Neural progenitor cell (in vitro differentiated cells): Measurements from ENCODE around the gene CRBN. TPM values are rescaled to one million over a fixed set of nuclear protein-coding genes. Genes with fewer than 3 reads are reported as not detected.

Source experiments
- DNase-seq: peaks from one replicate; pipeline ENCODE4 v3.0.0-alpha.2; 2016; ENCODE audit warnings: low spot score
- H2AFZ ChIP-seq: fragments of 200-600 bp; sonication (generic); replicated peaks from 2 replicates; pipeline ENCODE4 v1.6.1; 2016; ENCODE audit warnings: antibody characterized with exemption
- H3F3A ChIP-seq: fragments of 200-600 bp; sonication (generic); 2 replicates; pipeline ENCODE4 v1.6.1; 2016; ENCODE audit warnings: antibody characterized with exemption, low read depth
- H3K27ac ChIP-seq: fragments of 200-600 bp; sonication (generic); 2 replicates; pipeline ENCODE4 v1.5.1; 2016; ENCODE audit warnings: mild to moderate bottlenecking
- H3K27me3 ChIP-seq: fragments of 200-600 bp; sonication (generic); 2 replicates; pipeline ENCODE4 v1.6.1; 2016; ENCODE audit warnings: mild to moderate bottlenecking, moderate library complexity
- H3K36me3 ChIP-seq: fragments of 200-600 bp; sonication (generic); 2 replicates; pipeline ENCODE4 v1.5.1; 2016
- H3K4me1 ChIP-seq: fragments of 200-600 bp; sonication (generic); 2 replicates; pipeline ENCODE4 v1.6.1; 2016; ENCODE audit warnings: mixed run types
- H3K4me2 ChIP-seq: fragments of 200-600 bp; sonication (generic); 2 replicates; pipeline ENCODE4 v1.6.1; 2016
- H3K4me3 ChIP-seq: fragments of 200-600 bp; sonication (generic); 2 replicates; pipeline ENCODE4 v1.5.1; 2016
- H3K79me2 ChIP-seq: fragments of 200-600 bp; sonication (generic); 2 replicates; pipeline ENCODE4 v1.6.1; 2016; ENCODE audit warnings: low read depth
- H3K9ac ChIP-seq: fragments of 200-600 bp; sonication (generic); 2 replicates; pipeline ENCODE4 v1.6.1; 2016
- H3K9me3 ChIP-seq: fragments of 200-600 bp; sonication (generic); 2 replicates; pipeline ENCODE4 v1.5.1; 2016; ENCODE audit warnings: low read depth
- H4K20me1 ChIP-seq: fragments of 200-600 bp; sonication (generic); 2 replicates; pipeline ENCODE4 v1.6.1; 2016; ENCODE audit warnings: low read depth
- H3K27ac Mint-ChIP-seq: 3 replicates; pipeline ENCODE4 v1.8.0; 2021; ENCODE audit warnings: mixed read lengths
- H3K27me3 Mint-ChIP-seq: 2 replicates; pipeline ENCODE4 v1.8.0; 2022; ENCODE audit warnings: low read depth, mild to moderate bottlenecking, inconsistent platforms, moderate library complexity, mixed read lengths; ENCODE audit not compliant: insufficient read depth
- H3K36me3 Mint-ChIP-seq: 3 replicates; pipeline ENCODE4 v1.8.0; 2021; ENCODE audit warnings: mixed read lengths
- H3K4me1 Mint-ChIP-seq: 3 replicates; pipeline ENCODE4 v1.8.0; 2021; ENCODE audit warnings: mixed read lengths
- H3K4me3 Mint-ChIP-seq: 3 replicates; pipeline ENCODE4 v1.8.0; 2021; ENCODE audit warnings: mild to moderate bottlenecking, moderate library complexity, mixed read lengths
- H3K9me3 Mint-ChIP-seq: 3 replicates; pipeline ENCODE4 v1.8.0; 2020; ENCODE audit warnings: mixed read lengths
- EZH2 ChIP-seq: fragments of 200-600 bp; sonication (generic); IDR thresholded peaks from 2 replicates; pipeline ENCODE4 v1.6.1; 2017; ENCODE audit warnings: antibody characterized with exemption, mild to moderate bottlenecking, moderate library complexity
- EZH2phosphoT487 ChIP-seq: fragments of 200-600 bp; sonication (generic); IDR thresholded peaks from 2 replicates; pipeline ENCODE4 v1.6.1; 2017; ENCODE audit warnings: antibody characterized with exemption
- total RNA-seq: library from RNA; depleted of rRNA; stranded (reverse); fragments of >200 nt; gene quantifications from 2 replicates; pipeline ENCODE4 v1.2.3, GENCODE V29; 2015; ENCODE audit warnings: low replicate concordance
- TF ChIP-seq, protein P1 (sequence below): fragments of 200-600 bp; sonication (generic); IDR thresholded peaks from 2 replicates; pipeline ENCODE4 v1.5.1; 2017; ENCODE audit warnings: antibody characterized with exemption, mild to moderate bottlenecking

Gene CRBN
- total RNA-seq, 1 donor from 2014 or later: 78.0 TPM

DNA sequence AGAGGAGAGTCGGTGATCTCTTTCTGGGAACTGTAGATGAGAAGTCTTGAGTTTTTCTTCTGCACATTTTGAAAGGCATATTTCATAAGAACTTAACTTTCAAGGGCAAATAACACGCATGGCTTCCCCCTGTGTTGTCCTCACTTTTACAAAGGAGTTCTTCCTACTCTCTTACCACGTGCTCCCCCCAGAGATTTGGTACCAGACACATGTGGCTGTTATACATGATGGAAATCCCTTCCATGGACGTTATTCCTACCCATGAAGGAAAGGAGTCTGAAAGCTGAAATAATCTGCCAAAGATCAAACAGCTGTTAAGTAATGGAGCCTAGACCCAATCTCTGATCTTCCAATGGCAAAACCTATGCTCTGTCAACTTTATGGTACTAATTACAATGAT is 73.7 kb downstream of the CRBN start:
- H3K4me1 ChIP-seq: peaks cover 8% of the 10 kb centered on the region
- no peak for DNase-seq
- no peak overlapping the region for H3K4me3 Mint-ChIP-seq
- H3K27me3 ChIP-seq: no peaks in the 10 kb centered on the region
- no peaks in the 10 kb centered on the region for H3K9me3 Mint-ChIP-seq
- H3K36me3 Mint-ChIP-seq: no peaks in the 10 kb centered on the region
- TF ChIP-seq EZH2phosphoT487 (no peak), EZH2 (no peak)
- TF ChIP-seq, protein P1, sequence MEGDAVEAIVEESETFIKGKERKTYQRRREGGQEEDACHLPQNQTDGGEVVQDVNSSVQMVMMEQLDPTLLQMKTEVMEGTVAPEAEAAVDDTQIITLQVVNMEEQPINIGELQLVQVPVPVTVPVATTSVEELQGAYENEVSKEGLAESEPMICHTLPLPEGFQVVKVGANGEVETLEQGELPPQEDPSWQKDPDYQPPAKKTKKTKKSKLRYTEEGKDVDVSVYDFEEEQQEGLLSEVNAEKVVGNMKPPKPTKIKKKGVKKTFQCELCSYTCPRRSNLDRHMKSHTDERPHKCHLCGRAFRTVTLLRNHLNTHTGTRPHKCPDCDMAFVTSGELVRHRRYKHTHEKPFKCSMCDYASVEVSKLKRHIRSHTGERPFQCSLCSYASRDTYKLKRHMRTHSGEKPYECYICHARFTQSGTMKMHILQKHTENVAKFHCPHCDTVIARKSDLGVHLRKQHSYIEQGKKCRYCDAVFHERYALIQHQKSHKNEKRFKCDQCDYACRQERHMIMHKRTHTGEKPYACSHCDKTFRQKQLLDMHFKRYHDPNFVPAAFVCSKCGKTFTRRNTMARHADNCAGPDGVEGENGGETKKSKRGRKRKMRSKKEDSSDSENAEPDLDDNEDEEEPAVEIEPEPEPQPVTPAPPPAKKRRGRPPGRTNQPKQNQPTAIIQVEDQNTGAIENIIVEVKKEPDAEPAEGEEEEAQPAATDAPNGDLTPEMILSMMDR: no peak
- H3K79me2 ChIP-seq: no peaks in the 10 kb centered on the region
- no peak overlapping the region for H3K9ac ChIP-seq
- no peaks in the 10 kb centered on the region for H3K36me3 ChIP-seq
- H3K4me3 ChIP-seq: no peak overlapping the region
- H3K4me1 Mint-ChIP-seq: peaks cover 5% of the 10 kb centered on the region
- H3K27ac ChIP-seq: no peak overlapping the region
- no peak overlapping the region for H3K4me2 ChIP-seq
- H3K27ac Mint-ChIP-seq: no peak overlapping the region
- H3F3A ChIP-seq: peaks cover 3% of the 10 kb centered on the region
- no peak overlapping the region for H2AFZ ChIP-seq
- no peaks in the 10 kb centered on the region for H3K27me3 Mint-ChIP-seq
- no peaks in the 10 kb centered on the region for H3K9me3 ChIP-seq
- H4K20me1 ChIP-seq: no peaks in the 10 kb centered on the region

DNA sequence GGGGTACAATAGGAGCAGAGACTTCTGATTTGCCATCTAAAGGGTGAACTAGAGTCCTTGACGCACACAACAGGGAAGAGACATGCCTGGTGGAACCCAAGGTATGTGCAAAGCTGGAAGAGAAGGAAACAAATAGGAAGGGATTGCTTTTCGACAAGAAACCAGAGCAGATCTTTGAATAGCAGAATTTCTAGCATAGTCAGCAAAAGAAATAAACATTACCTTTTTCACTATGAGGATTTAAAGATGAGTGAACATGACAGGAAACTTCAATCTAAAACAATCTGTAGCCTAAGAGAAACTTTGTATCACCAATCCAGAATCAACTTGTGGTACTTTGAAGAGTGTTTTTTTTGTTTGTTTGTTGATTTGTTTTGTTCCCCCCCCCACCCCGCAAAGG is 74.2 kb downstream of the CRBN start:
- no peaks in the 10 kb centered on the region for H3K9me3 ChIP-seq
- H3K4me2 ChIP-seq: no peak overlapping the region
- H2AFZ ChIP-seq: no peak overlapping the region
- no peaks in the 10 kb centered on the region for H4K20me1 ChIP-seq
- no peak overlapping the region for H3K27ac Mint-ChIP-seq
- no peaks in the 10 kb centered on the region for H3K36me3 ChIP-seq
- H3F3A ChIP-seq: peaks cover under 1% of the 10 kb centered on the region
- H3K27me3 Mint-ChIP-seq: no peaks in the 10 kb centered on the region
- H3K4me3 ChIP-seq: no peak overlapping the region
- no peaks in the 10 kb centered on the region for H3K9me3 Mint-ChIP-seq
- DNase-seq: no peak
- no peak overlapping the region for H3K4me3 Mint-ChIP-seq
- no peaks in the 10 kb centered on the region for H3K36me3 Mint-ChIP-seq
- TF ChIP-seq EZH2phosphoT487: no peak
- TF ChIP-seq, protein P1: no peak
- TF ChIP-seq EZH2: no peak
- H3K9ac ChIP-seq: no peak overlapping the region
- no peak overlapping the region for H3K27ac ChIP-seq
- H3K27me3 ChIP-seq: no peaks in the 10 kb centered on the region
- H3K4me1 ChIP-seq: peaks cover 2% of the 10 kb centered on the region
- H3K79me2 ChIP-seq: no peaks in the 10 kb centered on the region
- no peaks in the 10 kb centered on the region for H3K4me1 Mint-ChIP-seq

DNA sequence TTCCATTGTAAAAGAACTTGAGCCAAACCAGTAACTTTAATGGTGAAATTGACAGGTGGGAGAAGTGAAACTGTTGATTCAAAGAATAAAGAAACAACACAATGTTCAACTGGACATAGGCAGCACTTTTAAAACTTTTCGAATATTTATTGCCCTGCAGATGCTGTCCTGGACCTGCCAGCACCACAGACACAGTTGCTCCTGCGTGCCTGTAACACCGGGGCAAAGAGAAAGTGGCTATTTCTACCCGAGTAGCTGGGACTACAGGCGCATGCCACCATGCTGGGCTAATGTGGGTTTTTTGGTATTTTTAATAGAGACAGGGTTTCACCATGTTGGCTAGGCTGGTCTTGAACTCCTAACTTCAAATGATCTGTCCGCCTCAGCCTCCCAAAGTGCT is 76.7 kb downstream of the CRBN start:
- no peak for DNase-seq
- H3K4me1 Mint-ChIP-seq: no peaks in the 10 kb centered on the region
- H3K4me2 ChIP-seq: no peak overlapping the region
- H3K27ac ChIP-seq: no peak overlapping the region
- no peak overlapping the region for H2AFZ ChIP-seq
- H3K9me3 Mint-ChIP-seq: no peaks in the 10 kb centered on the region
- TF ChIP-seq, protein P1: no peak
- no peak for TF ChIP-seq EZH2
- TF ChIP-seq EZH2phosphoT487: no peak
- no peak overlapping the region for H3K4me3 ChIP-seq
- H3K27me3 ChIP-seq: no peaks in the 10 kb centered on the region
- H3K4me3 Mint-ChIP-seq: no peak overlapping the region
- no peaks in the 10 kb centered on the region for H3K36me3 Mint-ChIP-seq
- H3K36me3 ChIP-seq: no peaks in the 10 kb centered on the region
- no peaks in the 10 kb centered on the region for H3K4me1 ChIP-seq
- H3F3A ChIP-seq: no peaks in the 10 kb centered on the region
- H4K20me1 ChIP-seq: no peaks in the 10 kb centered on the region
- peaks cover 3% of the 10 kb centered on the region for H3K27me3 Mint-ChIP-seq
- H3K9ac ChIP-seq: no peak overlapping the region
- H3K79me2 ChIP-seq: no peaks in the 10 kb centered on the region
- H3K27ac Mint-ChIP-seq: no peak overlapping the region
- no peaks in the 10 kb centered on the region for H3K9me3 ChIP-seq
